Measurements from ENCODE around the gene BUB1B.

GRCh38 chr15:40263024-40263754 is 102.3 kb downstream of the BUB1B start:
- TF ChIP-seq CTCF (IDR thresholded peaks at IDR 0.05) (no peak), POLR2A (IDR thresholded peaks at IDR 0.05) (no peak)
